Measurements from ENCODE around the gene SET. TPM values are rescaled to one million over a fixed set of nuclear protein-coding genes. Genes with fewer than 3 reads are reported as not detected.

SET gene
- total and polyA plus RNA-seq, 2 of the 13 experiments (the other 11 are each of a cell fraction or from before 2014, with no cell fraction given): 94.2 to 611 TPM

DNA sequence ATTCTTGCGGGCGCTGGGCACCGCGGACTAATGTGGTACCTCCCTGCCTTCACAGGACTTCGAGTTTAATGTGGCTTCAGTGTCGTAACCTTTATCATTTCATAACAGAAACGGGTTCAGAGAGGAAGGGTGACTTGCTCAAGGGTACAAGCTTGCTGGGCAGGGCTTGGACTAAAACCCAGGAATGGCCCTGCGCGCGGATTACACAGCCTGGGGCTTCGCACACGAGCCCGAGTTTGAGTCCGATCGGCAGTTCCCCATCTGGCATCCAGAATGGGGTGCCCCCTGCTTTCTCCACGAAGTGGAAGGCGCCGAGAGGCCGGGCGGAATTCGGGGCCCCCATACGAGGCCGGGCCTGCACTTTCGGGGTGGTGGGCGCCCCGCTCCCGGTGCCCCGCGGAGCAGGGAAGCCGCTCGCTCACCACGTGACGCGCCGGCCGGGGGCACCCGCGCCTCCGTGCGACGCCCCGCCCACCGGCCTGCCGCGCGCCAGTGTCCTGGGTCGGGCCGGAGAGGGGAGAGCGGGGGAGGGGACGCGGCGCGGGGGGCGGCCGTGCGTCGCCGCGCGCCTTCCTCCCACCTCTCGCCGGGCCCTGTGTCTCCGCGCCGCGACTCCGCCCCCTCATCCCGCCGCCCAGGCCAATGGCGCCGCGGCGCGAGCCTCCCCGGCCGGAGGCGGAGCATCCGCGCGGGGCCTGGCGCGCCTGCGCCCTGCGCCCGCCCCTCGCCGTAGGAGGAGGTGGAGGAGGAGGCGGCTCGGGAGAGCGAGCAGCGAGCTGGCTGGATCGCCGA, at the start of gene SET (continued):
- TF ChIP-seq, protein P1, sequence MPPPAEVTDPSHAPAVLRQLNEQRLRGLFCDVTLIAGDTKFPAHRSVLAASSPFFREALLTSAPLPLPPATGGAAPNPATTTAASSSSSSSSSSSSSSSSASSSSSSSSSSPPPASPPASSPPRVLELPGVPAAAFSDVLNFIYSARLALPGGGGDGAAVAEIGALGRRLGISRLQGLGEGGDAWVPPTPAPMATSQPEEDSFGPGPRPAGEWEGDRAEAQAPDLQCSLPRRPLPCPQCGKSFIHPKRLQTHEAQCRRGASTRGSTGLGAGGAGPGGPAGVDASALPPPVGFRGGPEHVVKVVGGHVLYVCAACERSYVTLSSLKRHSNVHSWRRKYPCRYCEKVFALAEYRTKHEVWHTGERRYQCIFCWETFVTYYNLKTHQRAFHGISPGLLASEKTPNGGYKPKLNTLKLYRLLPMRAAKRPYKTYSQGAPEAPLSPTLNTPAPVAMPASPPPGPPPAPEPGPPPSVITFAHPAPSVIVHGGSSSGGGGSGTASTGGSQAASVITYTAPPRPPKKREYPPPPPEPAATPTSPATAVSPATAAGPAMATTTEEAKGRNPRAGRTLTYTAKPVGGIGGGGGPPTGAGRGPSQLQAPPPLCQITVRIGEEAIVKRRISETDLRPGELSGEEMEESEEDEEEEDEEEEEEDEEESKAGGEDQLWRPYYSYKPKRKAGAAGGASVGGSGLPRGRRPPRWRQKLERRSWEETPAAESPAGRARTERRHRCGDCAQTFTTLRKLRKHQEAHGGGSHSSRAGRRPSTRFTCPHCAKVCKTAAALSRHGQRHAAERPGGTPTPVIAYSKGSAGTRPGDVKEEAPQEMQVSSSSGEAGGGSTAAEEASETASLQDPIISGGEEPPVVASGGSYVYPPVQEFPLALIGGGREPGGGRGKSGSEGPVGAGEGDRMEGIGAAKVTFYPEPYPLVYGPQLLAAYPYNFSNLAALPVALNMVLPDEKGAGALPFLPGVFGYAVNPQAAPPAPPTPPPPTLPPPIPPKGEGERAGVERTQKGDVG (CRISPR knock-in tag; IDR thresholded peaks at IDR 0.05; ENCODE audit: borderline replicate concordance): peak; percentile 80; the same call in 1 of the 2 replicates
- TF ChIP-seq POLR2AphosphoS5 (IDR thresholded peaks at IDR 0.05; ENCODE audit: low read depth, low read length) (peak; percentile 67; the same call in 1 of the 2 replicates), SMAD3 (CRISPR knock-in tag; IDR thresholded peaks at IDR 0.05) (peak; percentile 20; the same call in 1 of the 2 replicates), ZNF879 (CRISPR knock-in tag; IDR thresholded peaks at IDR 0.05) (no peak), GTF3A (CRISPR knock-in tag; conservative IDR thresholded peaks at IDR 0.05) (no peak), GFI1 (CRISPR knock-in tag; IDR thresholded peaks at IDR 0.05; ENCODE audit: borderline replicate concordance) (no peak; the same call in 1 of the 2 replicates), HIVEP1 (CRISPR knock-in tag; IDR thresholded peaks at IDR 0.05) (0 out of 2 replicates have a peak, but pooled peaks have one; percentile 41), ZNF225 (CRISPR knock-in tag; IDR thresholded peaks at IDR 0.05) (0 out of 2 replicates have a peak, but pooled peaks have one; percentile 25), RBAK (CRISPR knock-in tag; IDR thresholded peaks at IDR 0.05) (no peak), HMG20B (CRISPR knock-in tag; conservative IDR thresholded peaks at IDR 0.05) (no peak), YY1 (IDR thresholded peaks at IDR 0.05; ENCODE audit: insufficient read depth, insufficient replicate concordance, low read depth, low read length) (peak; percentile 76), ARNT2 (CRISPR knock-in tag; IDR thresholded peaks at IDR 0.05; ENCODE audit: low read depth) (0 out of 2 replicates have a peak, but pooled peaks have one; percentile 28), ATAD3A (CRISPR knock-in tag; IDR thresholded peaks at IDR 0.05) (no peak), SMAD9 (CRISPR knock-in tag; IDR thresholded peaks at IDR 0.05) (no peak), ZNF773 (CRISPR knock-in tag; IDR thresholded peaks at IDR 0.05; ENCODE audit: borderline replicate concordance) (no peak), EP300 (IDR thresholded peaks at IDR 0.05; ENCODE audit: low read depth in 2 of 2, low read length in 2 of 2) (no peak; a peak in 1 of 4 replicates), EP300 (CRISPR knock-in tag; IDR thresholded peaks at IDR 0.05; ENCODE audit: borderline replicate concordance) (peak; percentile 40; the same call in 1 of the 2 replicates), ZNF530 (CRISPR knock-in tag; IDR thresholded peaks at IDR 0.05; ENCODE audit: low read depth) (no peak), JARID2 (CRISPR knock-in tag; IDR thresholded peaks at IDR 0.05; ENCODE audit: insufficient replicate concordance) (no peak)
- TF ChIP-seq, protein P2, sequence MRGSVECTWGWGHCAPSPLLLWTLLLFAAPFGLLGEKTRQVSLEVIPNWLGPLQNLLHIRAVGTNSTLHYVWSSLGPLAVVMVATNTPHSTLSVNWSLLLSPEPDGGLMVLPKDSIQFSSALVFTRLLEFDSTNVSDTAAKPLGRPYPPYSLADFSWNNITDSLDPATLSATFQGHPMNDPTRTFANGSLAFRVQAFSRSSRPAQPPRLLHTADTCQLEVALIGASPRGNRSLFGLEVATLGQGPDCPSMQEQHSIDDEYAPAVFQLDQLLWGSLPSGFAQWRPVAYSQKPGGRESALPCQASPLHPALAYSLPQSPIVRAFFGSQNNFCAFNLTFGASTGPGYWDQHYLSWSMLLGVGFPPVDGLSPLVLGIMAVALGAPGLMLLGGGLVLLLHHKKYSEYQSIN (CRISPR knock-in tag; IDR thresholded peaks at IDR 0.05; ENCODE audit: borderline replicate concordance): no peak
- TF ChIP-seq, protein P3, sequence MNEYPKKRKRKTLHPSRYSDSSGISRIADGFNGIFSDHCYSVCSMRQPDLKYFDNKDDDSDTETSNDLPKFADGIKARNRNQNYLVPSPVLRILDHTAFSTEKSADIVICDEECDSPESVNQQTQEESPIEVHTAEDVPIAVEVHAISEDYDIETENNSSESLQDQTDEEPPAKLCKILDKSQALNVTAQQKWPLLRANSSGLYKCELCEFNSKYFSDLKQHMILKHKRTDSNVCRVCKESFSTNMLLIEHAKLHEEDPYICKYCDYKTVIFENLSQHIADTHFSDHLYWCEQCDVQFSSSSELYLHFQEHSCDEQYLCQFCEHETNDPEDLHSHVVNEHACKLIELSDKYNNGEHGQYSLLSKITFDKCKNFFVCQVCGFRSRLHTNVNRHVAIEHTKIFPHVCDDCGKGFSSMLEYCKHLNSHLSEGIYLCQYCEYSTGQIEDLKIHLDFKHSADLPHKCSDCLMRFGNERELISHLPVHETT (CRISPR knock-in tag; conservative IDR thresholded peaks at IDR 0.05): 0 out of 2 replicates have a peak, but pooled peaks have one; percentile 17
- TF ChIP-seq, protein P4, sequence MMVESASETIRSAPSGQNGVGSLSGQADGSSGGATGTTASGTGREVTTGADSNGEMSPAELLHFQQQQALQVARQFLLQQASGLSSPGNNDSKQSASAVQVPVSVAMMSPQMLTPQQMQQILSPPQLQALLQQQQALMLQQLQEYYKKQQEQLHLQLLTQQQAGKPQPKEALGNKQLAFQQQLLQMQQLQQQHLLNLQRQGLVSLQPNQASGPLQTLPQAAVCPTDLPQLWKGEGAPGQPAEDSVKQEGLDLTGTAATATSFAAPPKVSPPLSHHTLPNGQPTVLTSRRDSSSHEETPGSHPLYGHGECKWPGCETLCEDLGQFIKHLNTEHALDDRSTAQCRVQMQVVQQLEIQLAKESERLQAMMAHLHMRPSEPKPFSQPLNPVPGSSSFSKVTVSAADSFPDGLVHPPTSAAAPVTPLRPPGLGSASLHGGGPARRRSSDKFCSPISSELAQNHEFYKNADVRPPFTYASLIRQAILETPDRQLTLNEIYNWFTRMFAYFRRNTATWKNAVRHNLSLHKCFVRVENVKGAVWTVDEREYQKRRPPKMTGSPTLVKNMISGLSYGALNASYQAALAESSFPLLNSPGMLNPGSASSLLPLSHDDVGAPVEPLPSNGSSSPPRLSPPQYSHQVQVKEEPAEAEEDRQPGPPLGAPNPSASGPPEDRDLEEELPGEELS (CRISPR knock-in tag; IDR thresholded peaks at IDR 0.05): no peak
